Gastroesophageal sphincter (tissue), 3 donors: Measurements from ENCODE around the gene SLC35F1.

ENCODE experiments used
- POLR2A ChIP-seq, 2 donors: fragments of 450-650 bp; IDR thresholded peaks; one replicate each; pipeline ENCODE4 v1.6.1; 2017; ENCODE audit warnings: antibody characterized with exemption in 2 of 2, mild to moderate bottlenecking in 2 of 2, moderate library complexity in 1 of 2
- TF ChIP-seq, protein P1 (sequence below), 4 experiments: fragments of 200-600 bp in 2 of 4; fragments of 450-650 bp in 2 of 4; sonication (generic) in 1 of 4; IDR thresholded peaks; one replicate each; pipeline ENCODE4 v1.5.1; 2017 to 2019; ENCODE audit warnings: antibody characterized with exemption in 4 of 4, mild to moderate bottlenecking in 2 of 4, moderate library complexity in 2 of 4

DNA sequence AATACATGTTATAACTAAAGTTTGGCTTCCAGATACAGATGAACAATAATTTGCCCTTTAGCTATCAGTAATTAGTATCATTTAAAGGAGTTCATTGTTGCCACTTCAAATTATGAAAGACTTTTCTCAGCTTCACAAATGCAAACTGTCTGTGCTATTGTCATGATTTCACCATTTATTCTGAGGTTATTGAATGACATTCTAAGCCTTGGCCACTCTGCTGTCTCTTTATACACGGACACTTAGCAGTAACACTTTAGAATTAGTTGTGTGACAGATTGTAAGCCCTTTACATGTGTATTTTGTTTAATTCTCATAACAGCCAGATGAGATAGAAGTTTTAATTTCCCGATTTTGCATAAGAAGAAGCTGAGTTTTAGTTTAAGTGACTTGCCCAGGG, 176.6 kb downstream of the SLC35F1 start:
- TF ChIP-seq POLR2A (IDR thresholded peaks at IDR 0.05), result no peak
- TF ChIP-seq, protein P1, sequence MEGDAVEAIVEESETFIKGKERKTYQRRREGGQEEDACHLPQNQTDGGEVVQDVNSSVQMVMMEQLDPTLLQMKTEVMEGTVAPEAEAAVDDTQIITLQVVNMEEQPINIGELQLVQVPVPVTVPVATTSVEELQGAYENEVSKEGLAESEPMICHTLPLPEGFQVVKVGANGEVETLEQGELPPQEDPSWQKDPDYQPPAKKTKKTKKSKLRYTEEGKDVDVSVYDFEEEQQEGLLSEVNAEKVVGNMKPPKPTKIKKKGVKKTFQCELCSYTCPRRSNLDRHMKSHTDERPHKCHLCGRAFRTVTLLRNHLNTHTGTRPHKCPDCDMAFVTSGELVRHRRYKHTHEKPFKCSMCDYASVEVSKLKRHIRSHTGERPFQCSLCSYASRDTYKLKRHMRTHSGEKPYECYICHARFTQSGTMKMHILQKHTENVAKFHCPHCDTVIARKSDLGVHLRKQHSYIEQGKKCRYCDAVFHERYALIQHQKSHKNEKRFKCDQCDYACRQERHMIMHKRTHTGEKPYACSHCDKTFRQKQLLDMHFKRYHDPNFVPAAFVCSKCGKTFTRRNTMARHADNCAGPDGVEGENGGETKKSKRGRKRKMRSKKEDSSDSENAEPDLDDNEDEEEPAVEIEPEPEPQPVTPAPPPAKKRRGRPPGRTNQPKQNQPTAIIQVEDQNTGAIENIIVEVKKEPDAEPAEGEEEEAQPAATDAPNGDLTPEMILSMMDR (IDR thresholded peaks at IDR 0.05), result no peak
